SK-N-MC (cell line): ENCODE results near the gene RIF1.

ENCODE experiments used
- EZH2 ChIP-seq: fragments of 200-600 bp; sonication (generic); IDR thresholded peaks from one replicate; pipeline ENCODE4 v1.6.1; 2017; ENCODE audit warnings: antibody characterized with exemption
- POLR2AphosphoS5 ChIP-seq: IDR thresholded peaks from 2 replicates; pipeline ENCODE4 v1.6.1; 2012; ENCODE audit warnings: mild to moderate bottlenecking, low read depth, low read length, borderline replicate concordance

DNA sequence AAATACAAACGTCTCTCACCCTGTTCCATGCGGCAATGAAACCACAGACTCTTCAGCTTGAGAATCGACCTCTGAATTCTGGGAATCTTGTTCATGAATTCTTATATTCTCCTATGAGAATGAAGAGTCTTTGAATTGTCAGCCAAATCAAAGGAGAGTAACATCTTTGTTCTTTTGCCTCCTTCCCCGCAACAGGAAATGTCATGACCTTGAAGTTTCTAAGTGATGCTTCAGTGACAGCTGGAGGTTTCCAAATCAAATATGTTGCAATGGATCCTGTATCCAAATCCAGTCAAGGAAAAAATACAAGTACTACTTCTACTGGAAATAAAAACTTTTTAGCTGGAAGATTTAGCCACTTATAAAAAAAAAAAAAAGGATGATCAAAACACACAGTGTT, 30.5 kb upstream of the RIF1 start:
- no peak for TF ChIP-seq EZH2
- TF ChIP-seq POLR2AphosphoS5, result no peak
